ENCODE results near the gene SHISAL2A. TPM values are rescaled to one million over a fixed set of nuclear protein-coding genes. Genes with fewer than 3 reads are reported as not detected.

The SHISAL2A gene
- polyA plus RNA-seq, 1 donor (not counting 4 experiments of a cell fraction or from before 2014, with no cell fraction given) = 0.04 TPM

- peak overlapping the region; percentile 60 for H3K27ac ChIP-seq (ENCODE audit: control insufficient read depth, insufficient read depth, low read length)
- no peaks in the 10 kb centered on the region for H3K27me3 ChIP-seq (ENCODE audit: control insufficient read depth, extremely low read depth, insufficient read depth, low read length)
- DNase-seq (ENCODE audit: low read depth, low spot score) (peak; percentile 89), FAIRE-seq (peak; percentile 92)
- H2AFZ ChIP-seq (ENCODE audit: control insufficient read depth, low read length) = no peak overlapping the region
- H3K79me2 ChIP-seq (ENCODE audit: control insufficient read depth, insufficient read depth, low read length) = no peaks in the 10 kb centered on the region
- H3K9me1 ChIP-seq (ENCODE audit: control insufficient read depth, extremely low read depth, insufficient read depth, low read length) = no peaks in the 10 kb centered on the region
- no peaks in the 10 kb centered on the region for H4K20me1 ChIP-seq (ENCODE audit: control insufficient read depth, extremely low read depth, insufficient read depth, low read length)
- H3K4me2 ChIP-seq (ENCODE audit: control insufficient read depth, extremely low read depth, insufficient read depth, low read depth, low read length) = peak overlapping the region; percentile 26
- no peak overlapping the region for H3K4me3 ChIP-seq (ENCODE audit: control insufficient read depth in 2 of 3, extremely low read depth in 1 of 3, insufficient read depth in 2 of 3, low read depth in 1 of 3, low read length in 3 of 3)
- peak overlapping the region; percentile 29 for H3K9ac ChIP-seq (ENCODE audit: control insufficient read depth, extremely low read depth, insufficient read depth, low read length)
- dilution Hi-C loops (cut with MboI; ENCODE audit: extremely low pct_ligation_motif_present, low sequenced_read_pairs) = no loop called here
- peaks cover 35% of the 10 kb centered on the region for H3K4me1 ChIP-seq (ENCODE audit: control insufficient read depth, extremely low read depth, insufficient read depth, low read length)
- no peaks in the 10 kb centered on the region for H3K36me3 ChIP-seq (ENCODE audit: control insufficient read depth in 2 of 2, extremely low read depth in 1 of 2, insufficient read depth in 2 of 2, low read length in 2 of 2)
- TF ChIP-seq CTCF (optimal IDR thresholded peaks at IDR 0.05 in 1 of 3, IDR thresholded peaks at IDR 0.05 in 1 of 3, conservative IDR thresholded peaks at IDR 0.05 in 1 of 3; ENCODE audit: extremely low read depth in 1 of 3, insufficient read depth in 2 of 3, low read length in 3 of 3) (no peak), EZH2 (IDR thresholded peaks at IDR 0.05; ENCODE audit: low read length) (no peak)
- H3K9me3 ChIP-seq (ENCODE audit: control insufficient read depth, low read depth, low read length) = no peaks in the 10 kb centered on the region
Observed at GRCh38 chr1:52659356-52659755, 26.4 kb downstream of the SHISAL2A start.

GRCh38 chr1:52659851-52660596 is 27.1 kb downstream of the SHISAL2A start:
- H3K9me3 ChIP-seq (ENCODE audit: control insufficient read depth, low read depth, low read length) = no peaks in the 10 kb centered on the region
- no peaks in the 10 kb centered on the region for H4K20me1 ChIP-seq (ENCODE audit: control insufficient read depth, extremely low read depth, insufficient read depth, low read length)
- FAIRE-seq (peak; percentile 68), DNase-seq (ENCODE audit: low read depth, low spot score) (no peak)
- H3K36me3 ChIP-seq (ENCODE audit: control insufficient read depth in 2 of 2, extremely low read depth in 1 of 2, insufficient read depth in 2 of 2, low read length in 2 of 2) = no peaks in the 10 kb centered on the region
- no peak for TF ChIP-seq EZH2 (IDR thresholded peaks at IDR 0.05; ENCODE audit: low read length)
- no peak for TF ChIP-seq CTCF (optimal IDR thresholded peaks at IDR 0.05 in 1 of 3, IDR thresholded peaks at IDR 0.05 in 1 of 3, conservative IDR thresholded peaks at IDR 0.05 in 1 of 3; ENCODE audit: extremely low read depth in 1 of 3, insufficient read depth in 2 of 3, low read length in 3 of 3)
- no peaks in the 10 kb centered on the region for H3K27me3 ChIP-seq (ENCODE audit: control insufficient read depth, extremely low read depth, insufficient read depth, low read length)
- peak overlapping the region; percentile 60 for H3K27ac ChIP-seq (ENCODE audit: control insufficient read depth, insufficient read depth, low read length)
- peak overlapping the region; percentile 29 for H3K9ac ChIP-seq (ENCODE audit: control insufficient read depth, extremely low read depth, insufficient read depth, low read length)
- peaks cover 38% of the 10 kb centered on the region for H3K4me1 ChIP-seq (ENCODE audit: control insufficient read depth, extremely low read depth, insufficient read depth, low read length)
- H3K4me3 ChIP-seq (ENCODE audit: control insufficient read depth in 2 of 3, extremely low read depth in 1 of 3, insufficient read depth in 2 of 3, low read depth in 1 of 3, low read length in 3 of 3) = no peak overlapping the region
- no peaks in the 10 kb centered on the region for H3K9me1 ChIP-seq (ENCODE audit: control insufficient read depth, extremely low read depth, insufficient read depth, low read length)
- dilution Hi-C loops (cut with MboI; ENCODE audit: extremely low pct_ligation_motif_present, low sequenced_read_pairs) = no loop called here
- no peaks in the 10 kb centered on the region for H3K79me2 ChIP-seq (ENCODE audit: control insufficient read depth, insufficient read depth, low read length)
- peak overlapping the region; percentile 26 for H3K4me2 ChIP-seq (ENCODE audit: control insufficient read depth, extremely low read depth, insufficient read depth, low read depth, low read length)
- H2AFZ ChIP-seq (ENCODE audit: control insufficient read depth, low read length) = no peak overlapping the region
